ENCODE results near the gene MUC12. TPM values are rescaled to one million over a fixed set of nuclear protein-coding genes. Genes with fewer than 3 reads are reported as not detected.
A peak's percentile ranks its signal among the peaks of the same experiment; 100 is the strongest.
"Not testable (repeated sequence)": the region's sequence is repeated elsewhere in the genome, so short reads cannot be mapped to it uniquely, and the experiment has no call there.

Gene MUC12
- total and polyA plus RNA-seq, 2 experiments from 2014 or later = 4.0 to 7.3 TPM

DNA sequence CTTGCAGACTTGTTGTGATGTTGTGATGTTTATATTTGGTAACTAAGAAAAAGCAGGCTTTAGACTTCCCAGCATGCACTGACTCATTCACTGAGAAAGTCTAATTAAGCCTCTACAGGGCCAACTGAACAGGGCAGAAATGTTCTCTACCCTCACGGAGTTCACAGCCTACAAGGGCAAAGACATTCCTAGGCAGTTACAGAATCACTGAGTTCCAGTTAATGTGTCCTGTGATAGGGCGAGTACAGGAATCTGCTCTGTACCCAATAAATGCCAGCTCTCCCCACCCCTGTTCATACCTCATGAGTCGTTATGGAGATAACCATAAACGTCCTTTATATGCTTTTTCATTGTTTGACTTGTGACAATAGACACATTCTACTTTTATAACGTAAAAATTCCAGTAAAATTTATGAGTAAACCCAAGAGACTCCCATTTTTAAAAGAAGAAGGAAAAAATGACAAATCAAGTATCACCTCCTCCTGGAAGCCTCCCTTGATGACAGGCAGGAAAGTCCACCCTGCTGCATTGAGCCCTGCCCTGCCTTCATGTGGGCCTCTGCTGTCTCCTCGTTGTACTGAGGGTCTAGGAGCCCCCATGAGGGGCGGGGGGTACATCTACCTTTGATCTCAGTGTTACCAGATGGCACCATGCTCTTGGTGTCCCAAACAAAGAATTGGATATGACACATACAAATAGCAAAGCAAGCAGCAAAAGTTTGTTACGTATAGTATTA, 14.3 kb downstream of the MUC12 start:
- TF ChIP-seq CTCF (IDR thresholded peaks at IDR 0.05; ENCODE audit: poor library complexity) (no peak), EZH2phosphoT487 (IDR thresholded peaks at IDR 0.05; ENCODE audit: low read depth, severe bottlenecking, unreplicated experiment) (no peak), EZH2 (IDR thresholded peaks at IDR 0.05; ENCODE audit: borderline replicate concordance) (no peak)
- WGBS (ENCODE audit: low lambda C conversion rate, missing lambda C conversion rate) = 52% methylated on average over 8 of the region's 8 CpGs
- Histone ChIP-seq H3K27ac (peak overlapping the region; percentile 74), H3K4me3 (no peak overlapping the region), H3K9me2 (replicated peaks; ENCODE audit: insufficient read depth) (no peaks in the 10 kb centered on the region), H3K4me1 (ENCODE audit: insufficient read depth) (no peaks in the 10 kb centered on the region), H3K9me3 (ENCODE audit: low read depth) (no peaks in the 10 kb centered on the region), H3K27me3 (no peaks in the 10 kb centered on the region), H4K20me1 (ENCODE audit: insufficient read depth, poor library complexity, severe bottlenecking) (no peaks in the 10 kb centered on the region), H2AFZ (no peak overlapping the region), H3K4me2 (no peak overlapping the region), H3K36me3 (replicated peaks; ENCODE audit: insufficient read depth, low read depth) (no peaks in the 10 kb centered on the region), H3K79me2 (no peaks in the 10 kb centered on the region)
- DNase-seq (ENCODE audit: low spot score) = peak; percentile 70

DNA sequence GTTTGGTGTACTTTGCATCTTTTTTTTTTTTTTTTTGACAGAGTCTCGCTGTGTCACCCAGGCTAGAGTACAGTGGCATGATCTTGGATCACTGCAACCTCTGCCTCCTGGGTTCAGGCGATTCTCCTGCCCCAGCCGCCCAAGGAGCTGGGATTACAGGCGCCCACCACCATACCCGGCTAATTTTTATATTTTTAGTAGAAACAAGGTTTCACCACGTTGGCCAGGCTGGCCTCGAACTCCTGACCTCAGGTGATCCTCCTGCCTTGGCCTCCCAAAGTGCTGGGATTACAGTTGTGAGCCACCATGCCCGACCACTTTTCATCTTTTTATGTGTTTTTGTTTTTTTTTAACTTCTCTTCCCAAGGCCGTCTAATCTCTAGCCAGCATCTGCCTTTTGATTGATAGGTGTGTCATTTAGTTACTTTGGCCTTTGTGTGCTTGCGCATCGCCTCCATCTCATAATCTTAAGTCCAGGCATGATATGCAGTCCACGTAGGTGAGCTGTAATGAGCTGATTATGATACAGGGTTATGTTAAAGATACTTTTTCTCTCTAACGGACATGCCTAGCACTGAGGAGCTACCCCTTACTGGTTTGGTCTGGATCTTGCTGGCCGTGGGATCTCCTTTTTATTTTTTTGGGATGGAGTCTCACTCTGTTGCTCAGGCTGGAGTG, 15.0 kb downstream of the MUC12 start:
- not testable (repeated sequence) for DNase-seq (ENCODE audit: low spot score); H3K79me2 ChIP-seq; H3K4me2 ChIP-seq; H3K4me3 ChIP-seq; H3K36me3 ChIP-seq (replicated peaks; ENCODE audit: insufficient read depth, low read depth); H3K4me1 ChIP-seq (ENCODE audit: insufficient read depth); H3K9me2 ChIP-seq (replicated peaks; ENCODE audit: insufficient read depth); H3K9me3 ChIP-seq (ENCODE audit: low read depth); H2AFZ ChIP-seq; H4K20me1 ChIP-seq (ENCODE audit: insufficient read depth, poor library complexity, severe bottlenecking); H3K27me3 ChIP-seq
- peak overlapping the region; percentile 74 for H3K27ac ChIP-seq
- whole genome bisulfite sequencing (ENCODE audit: low lambda C conversion rate, missing lambda C conversion rate) = 85% methylated on average over 14 of the region's 14 CpGs

- not testable (repeated sequence) for DNase-seq (ENCODE audit: low spot score); H2AFZ ChIP-seq; H3K27ac ChIP-seq; H3K79me2 ChIP-seq; H3K9me2 ChIP-seq (replicated peaks; ENCODE audit: insufficient read depth); H3K27me3 ChIP-seq; H4K20me1 ChIP-seq (ENCODE audit: insufficient read depth, poor library complexity, severe bottlenecking); H3K4me3 ChIP-seq; H3K36me3 ChIP-seq (replicated peaks; ENCODE audit: insufficient read depth, low read depth); H3K4me2 ChIP-seq; H3K4me1 ChIP-seq (ENCODE audit: insufficient read depth); H3K9me3 ChIP-seq (ENCODE audit: low read depth)
- WGBS (ENCODE audit: low lambda C conversion rate, missing lambda C conversion rate) = 75% methylated on average over 4 of the region's 4 CpGs
Observed at GRCh38 chr7:100985033-100985797, 15.8 kb downstream of the MUC12 start.

GRCh38 chr7:100991631-100992030, 22.3 kb downstream of the MUC12 start:
- no peaks in the 10 kb centered on the region for H3K79me2 ChIP-seq
- H3K4me2 ChIP-seq = no peak overlapping the region
- no peaks in the 10 kb centered on the region for H3K36me3 ChIP-seq (replicated peaks; ENCODE audit: insufficient read depth, low read depth)
- no peak overlapping the region for H3K4me3 ChIP-seq
- no peak for DNase-seq (ENCODE audit: low spot score)
- H4K20me1 ChIP-seq (ENCODE audit: insufficient read depth, poor library complexity, severe bottlenecking) = no peaks in the 10 kb centered on the region
- no peak overlapping the region for H3K27ac ChIP-seq
- H2AFZ ChIP-seq = no peak overlapping the region
- no peaks in the 10 kb centered on the region for H3K27me3 ChIP-seq
- WGBS (ENCODE audit: low lambda C conversion rate, missing lambda C conversion rate) = 91% methylated on average over 9 of the region's 9 CpGs
- no peaks in the 10 kb centered on the region for H3K4me1 ChIP-seq (ENCODE audit: insufficient read depth)
- H3K9me3 ChIP-seq (ENCODE audit: low read depth) = no peaks in the 10 kb centered on the region
- no peaks in the 10 kb centered on the region for H3K9me2 ChIP-seq (replicated peaks; ENCODE audit: insufficient read depth)
- no peak for TF ChIP-seq EZH2phosphoT487 (IDR thresholded peaks at IDR 0.05; ENCODE audit: low read depth, severe bottlenecking, unreplicated experiment)
- no peak for TF ChIP-seq CTCF (IDR thresholded peaks at IDR 0.05; ENCODE audit: poor library complexity)
- no peak for TF ChIP-seq EZH2 (IDR thresholded peaks at IDR 0.05; ENCODE audit: borderline replicate concordance)

DNA sequence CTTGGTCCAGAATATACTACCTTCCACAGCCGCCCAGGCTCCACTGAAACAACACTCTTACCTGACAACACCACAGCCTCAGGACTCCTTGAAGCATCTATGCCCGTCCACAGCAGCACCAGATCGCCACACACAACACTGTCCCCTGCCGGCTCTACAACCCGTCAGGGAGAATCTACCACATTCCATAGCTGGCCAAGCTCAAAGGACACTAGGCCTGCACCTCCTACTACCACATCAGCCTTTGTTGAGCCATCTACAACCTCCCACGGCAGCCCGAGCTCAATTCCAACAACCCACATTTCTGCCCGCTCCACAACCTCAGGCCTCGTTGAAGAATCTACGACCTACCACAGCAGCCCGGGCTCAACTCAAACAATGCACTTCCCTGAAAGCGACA, 22.9 kb downstream of the MUC12 start:
- DNase-seq (ENCODE audit: low spot score); H3K4me3 ChIP-seq; H3K4me1 ChIP-seq (ENCODE audit: insufficient read depth); H3K9me2 ChIP-seq (replicated peaks; ENCODE audit: insufficient read depth); H3K9me3 ChIP-seq (ENCODE audit: low read depth); H3K27ac ChIP-seq; H3K4me2 ChIP-seq; H3K27me3 ChIP-seq; H2AFZ ChIP-seq; H4K20me1 ChIP-seq (ENCODE audit: insufficient read depth, poor library complexity, severe bottlenecking); H3K79me2 ChIP-seq; H3K36me3 ChIP-seq (replicated peaks; ENCODE audit: insufficient read depth, low read depth): not testable (repeated sequence)
- WGBS (ENCODE audit: low lambda C conversion rate, missing lambda C conversion rate) = 86% methylated on average over 12 of the region's 12 CpGs

DNA sequence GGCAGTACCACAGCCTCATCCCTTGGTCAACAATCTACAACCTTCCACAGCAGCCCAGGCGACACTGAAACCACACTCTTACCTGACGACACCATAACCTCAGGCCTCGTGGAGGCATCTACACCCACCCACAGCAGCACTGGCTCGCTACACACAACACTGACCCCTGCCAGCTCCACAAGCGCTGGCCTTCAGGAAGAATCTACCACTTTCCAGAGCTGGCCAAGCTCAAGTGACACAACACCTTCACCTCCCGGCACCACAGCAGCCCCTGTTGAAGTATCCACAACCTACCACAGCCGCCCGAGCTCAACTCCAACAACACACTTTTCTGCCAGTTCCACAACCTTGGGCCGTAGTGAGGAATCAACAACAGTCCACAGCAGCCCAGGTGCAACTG, 25.3 kb downstream of the MUC12 start:
- H4K20me1 ChIP-seq (ENCODE audit: insufficient read depth, poor library complexity, severe bottlenecking); H2AFZ ChIP-seq; H3K79me2 ChIP-seq; H3K9me2 ChIP-seq (replicated peaks; ENCODE audit: insufficient read depth); DNase-seq (ENCODE audit: low spot score); H3K9me3 ChIP-seq (ENCODE audit: low read depth); H3K27ac ChIP-seq; H3K36me3 ChIP-seq (replicated peaks; ENCODE audit: insufficient read depth, low read depth); H3K27me3 ChIP-seq; H3K4me1 ChIP-seq (ENCODE audit: insufficient read depth); H3K4me2 ChIP-seq; H3K4me3 ChIP-seq: not testable (repeated sequence)
- no CpG with 5 or more reads among the region's 9 CpGs for WGBS (ENCODE audit: low lambda C conversion rate, missing lambda C conversion rate)
